Stimulated activated CD4-positive, alpha-beta T cell treated with anti-CD3 and anti-CD28 coated beads, Interleukin-1b, Interleukin-23, amount 100 ng/mL, for 48 hours (primary cell): ENCODE results near the gene CPO.

Source experiments
- DNase-seq: peaks from one replicate; pipeline ENCODE4 v3.0.0-alpha.2; 2020

CPO gene

DNA sequence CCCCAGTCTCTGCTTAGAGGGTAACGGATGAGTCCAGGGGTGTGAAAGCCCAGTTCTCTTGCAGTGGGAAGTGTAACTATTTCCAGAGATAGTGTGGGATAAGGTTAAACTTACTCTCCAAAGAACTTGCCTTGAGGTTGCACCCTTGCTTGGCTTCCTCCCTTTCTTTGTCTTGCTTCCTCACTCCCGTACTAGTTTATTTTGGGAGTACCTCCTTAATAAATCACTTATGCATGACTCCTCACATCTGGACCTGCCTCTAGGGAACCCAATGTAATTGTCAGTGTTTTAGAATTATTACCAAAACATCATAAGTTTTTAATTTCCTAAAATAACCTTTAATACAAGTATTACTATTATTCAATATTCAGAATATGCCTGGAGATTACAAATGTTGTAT is 35.2 kb downstream of the CPO start:
- DNase-seq, result no peak

DNA sequence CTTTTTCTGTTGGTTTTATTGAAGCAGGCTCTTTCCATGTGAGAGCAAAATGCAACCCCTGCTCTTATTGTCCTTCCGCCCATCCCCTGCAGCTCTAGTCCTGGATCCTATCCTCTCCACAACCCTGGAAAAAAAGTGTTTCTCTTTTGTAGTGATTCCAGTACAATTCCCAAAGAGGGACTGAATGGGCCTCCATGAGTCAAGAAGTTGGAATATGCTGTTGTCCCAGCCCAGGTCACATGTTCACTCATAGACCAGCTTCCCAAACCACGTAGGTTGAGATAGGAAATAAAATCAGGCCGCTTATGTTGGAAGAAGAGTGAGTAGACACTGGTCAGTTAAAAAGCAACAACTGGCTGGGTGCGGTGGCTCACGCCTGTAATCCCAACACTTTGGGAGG is 39.4 kb downstream of the CPO start:
- DNase-seq, result no peak

- DNase-seq, result no peak
These were observed 40.0 kb downstream of the CPO start for GRCh38 chr2:206979365-206979764.

DNA sequence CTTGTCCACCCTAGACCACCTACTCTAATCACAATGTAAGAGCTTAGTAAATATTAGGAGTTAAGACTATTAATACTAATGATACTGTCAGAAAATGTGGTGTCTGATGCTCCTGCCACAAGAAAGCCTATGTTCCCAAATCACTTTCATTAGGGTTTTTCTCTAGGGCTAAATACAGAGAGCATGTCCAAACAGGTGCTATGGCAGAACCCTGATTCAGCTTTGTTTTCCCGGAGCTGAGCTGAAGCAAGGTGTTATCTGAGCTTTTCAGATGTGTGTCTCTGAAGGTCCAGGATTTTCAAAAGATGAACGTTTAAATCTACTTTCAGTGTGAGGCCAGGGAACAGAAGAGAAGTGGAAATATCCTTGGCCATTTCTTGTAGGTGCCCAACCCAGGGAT is 40.6 kb downstream of the CPO start:
- DNase-seq, result no peak

DNA sequence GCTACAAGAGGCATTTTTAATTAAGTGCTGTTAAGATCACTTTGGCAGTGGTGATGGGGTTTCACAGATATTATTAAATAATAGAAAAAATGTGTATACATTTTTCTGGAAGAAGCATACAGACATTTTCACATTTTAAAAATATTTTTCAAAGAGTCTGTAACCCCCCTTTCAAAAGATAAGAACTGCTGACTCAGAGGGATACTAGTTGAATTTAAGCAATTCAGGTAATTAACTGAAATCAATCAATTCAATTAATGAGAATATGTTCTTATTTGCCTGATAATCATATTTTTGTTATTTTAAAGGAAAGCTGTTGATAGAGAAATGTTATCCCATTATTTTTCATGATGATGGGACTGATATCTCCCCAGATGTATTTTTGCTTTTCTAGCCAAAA is 41.1 kb downstream of the CPO start:
- no peak for DNase-seq

DNA sequence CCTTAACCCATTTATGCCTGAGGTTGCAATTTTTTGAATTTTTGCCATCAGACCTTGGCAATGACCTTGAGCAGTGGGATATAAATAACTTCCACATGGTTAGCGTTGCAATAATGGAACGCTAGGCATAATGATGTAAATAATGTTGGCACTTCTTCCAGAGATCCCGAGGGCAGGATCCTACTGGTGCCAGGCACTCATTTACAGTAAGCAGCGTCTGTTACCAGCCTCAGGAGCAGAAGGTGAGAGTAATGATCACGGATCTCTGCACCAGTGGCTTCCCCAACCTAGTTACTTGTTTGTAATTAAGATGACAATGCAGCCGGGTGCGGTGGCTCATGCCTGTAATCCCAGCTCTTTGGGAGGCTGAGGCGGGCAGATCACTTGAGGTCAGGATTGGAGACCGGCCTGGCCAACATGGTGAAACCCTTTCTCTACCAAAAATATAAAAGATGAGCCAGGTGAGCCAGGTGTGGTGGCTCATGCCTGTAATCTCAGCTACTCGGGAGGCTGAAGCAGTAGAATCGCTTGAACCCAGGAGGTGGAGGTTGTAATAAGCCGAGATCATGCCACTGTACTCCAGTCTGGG is 41.9 kb downstream of the CPO start:
- DNase-seq, result no peak

GRCh38 chr2:206981739-206982340 is 42.5 kb downstream of the CPO start:
- peak; percentile 54 for DNase-seq

DNA sequence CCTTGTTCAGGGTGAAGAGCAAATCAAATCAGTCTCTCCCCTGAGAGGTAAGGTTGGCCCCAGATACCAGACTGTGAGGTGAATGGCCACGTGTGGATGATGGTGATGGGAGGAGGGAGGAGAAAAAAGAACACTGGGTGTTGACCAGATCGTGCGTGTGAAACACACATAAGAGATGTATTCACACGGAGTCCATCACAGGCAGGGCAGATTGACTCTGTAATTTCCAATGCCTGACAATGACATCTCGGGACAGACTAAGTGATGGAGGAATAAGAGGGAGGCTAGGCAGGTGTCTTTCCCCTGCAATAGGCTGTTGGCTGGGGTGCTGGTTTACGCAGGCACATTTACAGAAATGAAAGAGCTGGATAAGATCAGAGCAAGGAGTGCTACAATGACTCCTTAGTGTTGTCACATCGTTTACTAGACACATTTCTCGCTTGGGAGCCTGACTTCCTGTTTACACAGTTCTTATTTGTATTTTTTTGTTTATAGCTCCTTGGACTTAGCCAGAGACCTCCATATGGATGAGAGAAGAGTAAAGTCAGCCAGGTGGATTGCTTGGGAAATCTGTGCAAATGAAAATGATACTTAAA is 43.1 kb downstream of the CPO start:
- DNase-seq, result no peak

- DNase-seq, result no peak
These were observed 44.0 kb downstream of the CPO start for GRCh38 chr2:206983161-206983859.

GRCh38 chr2:206984206-206984605 is 44.9 kb downstream of the CPO start:
- DNase-seq, result no peak

- DNase-seq, result no peak
These were observed 47.6 kb downstream of the CPO start for GRCh38 chr2:206986943-206987342.

DNA sequence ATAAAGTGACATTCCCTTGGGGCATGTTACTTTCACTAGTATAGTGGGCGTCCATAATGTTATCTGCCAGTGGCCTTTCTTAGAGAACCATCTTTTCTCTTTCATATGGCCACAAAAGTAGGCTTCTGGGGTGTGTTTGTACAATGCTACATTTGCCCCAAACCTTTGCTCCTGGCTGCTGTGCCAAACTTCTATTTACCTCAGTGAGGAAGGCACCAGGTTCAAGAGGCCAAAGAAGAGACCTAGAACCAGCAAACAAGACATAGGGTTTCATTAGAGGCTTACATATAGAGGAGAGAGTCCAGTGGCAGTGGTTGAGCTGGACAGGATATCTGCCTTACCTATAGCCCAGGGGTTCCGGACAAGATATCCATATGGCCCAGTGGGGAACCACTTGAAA is 48.5 kb downstream of the CPO start:
- DNase-seq, result no peak

- DNase-seq, result no peak
These were observed 49.6 kb downstream of the CPO start for GRCh38 chr2:206988884-206989283.

DNA sequence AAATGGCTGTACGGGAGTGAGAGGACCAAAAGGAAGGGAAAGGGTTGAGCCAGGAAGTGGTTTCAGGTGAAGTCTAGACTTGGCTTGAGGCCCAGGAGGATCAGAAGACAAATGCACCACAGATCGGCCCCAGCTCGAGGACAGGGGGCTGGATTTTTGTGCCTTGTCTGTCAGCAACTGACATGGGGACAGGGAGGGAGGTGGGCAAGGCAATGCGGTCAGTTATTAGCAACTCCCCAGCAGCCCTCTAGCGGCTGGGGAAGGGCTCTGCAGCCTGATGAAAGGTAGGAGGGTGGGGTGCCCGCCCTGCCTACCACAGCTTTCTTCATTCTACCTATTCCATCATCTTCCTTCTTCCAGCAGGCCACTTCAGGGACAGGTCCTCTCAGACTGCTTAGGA is 50.0 kb downstream of the CPO start:
- DNase-seq, result peak; percentile 5

DNA sequence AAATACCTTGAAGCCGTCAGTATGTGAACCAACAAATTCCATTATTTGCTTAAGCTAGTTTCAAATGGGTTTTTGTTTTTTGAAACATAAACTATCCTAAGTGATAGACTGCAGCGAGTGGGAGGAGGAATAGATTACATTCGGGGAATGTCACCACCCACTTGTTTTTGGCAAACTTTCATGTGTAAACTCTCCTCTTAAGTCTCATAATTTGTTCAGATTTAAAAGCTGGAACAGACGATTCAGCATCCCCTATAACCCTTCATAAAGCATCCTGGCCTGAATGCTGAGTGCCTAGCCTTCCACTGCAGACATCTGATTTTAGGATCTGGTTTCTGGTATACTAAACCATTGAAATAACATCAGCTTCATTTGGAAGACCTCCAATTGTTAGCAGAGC is 51.0 kb downstream of the CPO start:
- no peak for DNase-seq

DNA sequence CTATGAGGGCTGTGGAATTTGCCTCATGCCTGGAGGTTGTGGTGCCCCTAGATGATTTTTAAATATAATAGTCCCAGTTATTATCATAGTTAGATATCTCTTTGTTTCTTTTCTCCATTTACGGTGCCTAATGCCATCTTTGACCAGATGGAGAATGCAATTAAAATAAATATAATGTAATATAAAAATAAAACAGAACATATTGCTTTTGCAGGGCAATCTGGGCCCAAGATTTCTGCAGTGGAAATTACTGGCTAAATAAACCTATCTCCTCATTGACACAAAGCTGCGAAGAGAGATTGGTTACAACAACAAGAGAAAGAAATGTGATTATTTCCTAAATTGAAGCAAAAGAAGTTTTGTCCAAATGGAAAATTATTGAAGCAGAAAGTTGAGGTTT is 51.8 kb downstream of the CPO start:
- DNase-seq, result no peak

DNA sequence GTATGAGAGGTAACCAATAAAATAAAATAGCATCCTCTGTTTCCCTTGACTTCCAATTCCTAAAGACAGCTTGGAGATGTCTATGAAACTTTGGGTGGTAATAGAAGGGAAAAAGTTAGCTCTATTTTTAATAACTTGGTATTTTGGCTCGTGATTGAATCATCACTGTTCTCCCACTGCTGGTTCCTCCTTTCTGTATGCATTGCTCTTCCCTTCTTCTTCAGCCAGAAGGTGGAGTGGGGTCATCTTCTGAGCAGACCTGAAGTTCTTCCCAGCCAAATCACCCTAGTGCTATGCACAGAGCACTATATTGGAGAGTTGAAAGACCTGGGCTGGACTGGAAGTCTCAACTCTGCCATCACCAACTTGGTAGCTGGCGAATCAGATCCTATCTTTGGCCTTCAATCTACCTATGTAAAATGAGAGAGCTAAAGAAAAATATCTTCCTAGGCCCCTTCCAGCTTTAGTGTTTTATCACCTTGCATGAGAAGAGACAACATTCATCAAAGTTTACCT is 54.1 kb downstream of the CPO start:
- no peak for DNase-seq

DNA sequence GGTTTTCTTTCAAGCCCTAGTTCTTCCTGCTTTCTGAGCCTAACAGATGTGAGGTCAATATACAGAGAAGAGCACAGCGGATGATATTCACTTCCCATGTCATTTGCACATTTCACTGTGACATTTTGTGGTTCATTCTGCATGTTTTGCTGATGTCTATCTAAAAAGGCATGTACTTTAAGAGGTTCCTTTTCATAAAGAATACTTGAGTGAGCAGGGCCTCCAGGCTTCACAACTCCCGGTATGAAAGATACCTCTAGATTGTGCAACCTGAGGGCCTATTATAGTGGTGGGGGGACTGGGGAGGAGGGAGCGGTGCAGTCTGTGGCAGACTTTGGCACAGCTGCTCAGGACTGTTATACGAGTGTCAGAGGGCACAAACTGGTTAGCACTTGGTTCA is 54.6 kb downstream of the CPO start:
- DNase-seq, result no peak

GRCh38 chr2:206996556-206997065 is 57.3 kb downstream of the CPO start:
- DNase-seq, result no peak

- DNase-seq, result no peak
These were observed 69.0 kb downstream of the CPO start for GRCh38 chr2:207008105-207008990.

GRCh38 chr2:207012461-207012860 is 73.1 kb downstream of the CPO start:
- no peak for DNase-seq

DNA sequence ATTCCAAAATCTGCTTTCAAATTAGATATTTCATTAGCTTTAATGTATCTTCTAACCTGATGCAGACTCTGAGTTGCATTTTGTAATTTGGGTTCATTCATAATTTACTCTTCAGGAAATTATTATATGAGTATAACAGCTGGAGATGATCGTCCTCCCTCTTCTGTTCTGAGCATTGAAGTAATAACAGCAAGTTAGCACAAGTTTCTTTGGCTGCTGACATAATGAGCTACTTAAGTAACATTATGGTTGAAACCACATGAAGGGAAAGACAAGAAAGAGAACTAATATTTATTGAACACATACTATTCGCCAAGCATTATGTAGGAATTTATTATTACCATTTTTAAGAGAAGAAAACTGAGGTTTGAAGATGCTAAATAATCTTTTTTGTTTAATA is 75.1 kb downstream of the CPO start:
- no peak for DNase-seq

DNA sequence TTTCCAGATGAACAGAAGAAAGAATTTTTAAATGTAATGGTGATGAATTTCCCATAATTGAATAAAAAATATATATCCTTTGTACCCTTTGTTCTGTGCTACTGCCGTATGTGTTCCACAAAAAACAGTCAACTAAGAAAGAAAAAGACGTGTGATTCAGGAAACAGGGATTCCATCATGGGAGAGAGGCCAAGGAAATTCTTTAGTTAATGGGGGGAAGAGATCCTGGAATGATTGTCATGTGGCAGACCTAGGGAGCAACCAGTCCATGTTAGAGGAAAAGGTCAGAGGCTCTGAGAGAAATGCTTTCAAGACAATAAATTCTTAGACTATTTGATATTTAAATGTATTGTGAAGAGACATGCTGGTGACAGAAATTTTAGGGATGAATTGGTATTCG is 76.6 kb downstream of the CPO start:
- no peak for DNase-seq
